Amygdala (tissue), 56 donors: ENCODE measurements around the gene SIN3B.
"Not testable (repeated sequence)": the region's sequence is repeated elsewhere in the genome, so short reads cannot be mapped to it uniquely, and the experiment has no call there.

ENCODE experiments used
- DNase-seq, 56 donors: peaks; one replicate each; lab custom pipeline; 2025; lab: John Stamatoyannopoulos, UW

Gene SIN3B

DNA sequence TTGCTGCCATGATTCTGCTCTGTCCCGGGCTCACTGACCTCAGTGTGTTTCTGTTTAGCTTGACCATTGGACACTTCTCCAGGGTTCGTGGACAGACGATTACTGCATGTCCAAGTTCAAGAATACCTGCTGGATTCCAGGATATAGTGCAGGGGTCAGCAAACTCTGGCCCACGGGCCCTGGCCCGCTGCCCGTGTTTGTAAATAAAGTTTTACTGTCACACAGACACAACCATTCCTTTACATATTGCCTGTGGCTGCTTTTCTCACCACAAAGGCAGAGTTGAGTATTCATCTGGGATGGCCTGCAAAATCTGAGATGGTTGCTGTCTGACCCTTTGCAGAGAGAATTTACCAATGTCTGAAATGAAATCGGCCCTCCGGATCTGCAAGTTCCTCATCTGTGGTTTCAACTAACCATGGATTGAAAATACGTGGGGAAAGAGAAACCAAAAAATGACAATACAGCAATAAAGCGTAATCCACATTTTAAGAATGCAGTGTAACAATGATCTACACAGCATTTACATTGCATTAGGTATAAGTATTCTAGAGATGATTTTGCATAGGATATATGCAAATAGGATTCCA is 33.7 kb downstream of the SIN3B start:
- DNase-seq: no peak

- no peak for DNase-seq
Measured at GRCh38 chr19:16867211-16867610, 38.0 kb downstream of the SIN3B start.

- DNase-seq: no peak
Measured at GRCh38 chr19:16868423-16869130, 39.4 kb downstream of the SIN3B start.

DNA sequence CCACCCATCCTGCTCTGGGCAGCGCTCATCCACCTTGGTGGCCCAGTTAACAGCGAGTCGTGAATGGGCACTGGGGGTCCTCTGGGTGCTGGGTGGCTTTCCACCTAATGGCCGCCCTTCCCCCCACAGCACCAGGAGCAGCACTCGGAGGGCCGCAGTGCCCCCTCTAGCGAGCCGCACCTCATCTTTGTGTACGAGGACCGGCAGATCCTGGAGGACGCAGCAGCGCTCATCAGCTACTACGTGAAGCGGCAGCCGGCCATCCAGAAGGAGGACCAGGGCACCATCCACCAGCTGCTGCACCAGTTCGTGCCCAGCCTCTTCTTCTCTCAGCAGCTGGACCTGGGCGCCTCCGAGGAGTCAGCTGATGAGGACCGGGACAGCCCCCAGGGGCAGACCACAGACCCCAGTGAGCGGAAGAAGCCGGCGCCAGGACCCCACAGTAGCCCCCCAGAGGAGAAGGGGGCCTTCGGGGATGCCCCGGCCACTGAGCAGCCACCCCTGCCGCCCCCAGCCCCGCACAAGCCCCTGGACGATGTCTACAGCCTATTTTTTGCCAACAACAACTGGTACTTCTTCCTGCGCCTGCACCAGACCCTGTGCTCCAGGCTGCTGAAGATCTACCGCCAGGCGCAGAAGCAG is 40.3 kb downstream of the SIN3B start:
- DNase-seq: no peak

- DNase-seq: no peak
Measured at GRCh38 chr19:16871871-16872270, 42.7 kb downstream of the SIN3B start.

DNA sequence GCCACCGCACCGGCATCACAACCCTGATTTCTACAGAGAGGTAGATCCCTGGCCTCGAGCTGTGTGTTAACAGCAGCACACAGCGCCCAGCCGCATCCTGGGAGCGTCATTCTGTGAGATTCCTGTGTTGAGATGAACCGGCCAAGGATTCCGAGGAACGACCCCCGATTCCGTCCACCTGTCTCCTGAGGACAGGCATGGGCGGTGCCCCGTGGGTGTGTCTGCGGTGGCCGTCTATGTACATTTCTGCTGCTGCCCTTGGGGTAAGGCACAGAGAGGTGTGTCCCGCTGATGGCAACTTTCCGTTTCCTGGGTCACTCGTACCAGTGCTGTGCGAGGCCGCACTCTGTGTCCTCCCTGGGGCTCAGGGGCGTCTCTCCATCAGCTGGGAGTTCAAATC is 43.5 kb downstream of the SIN3B start:
- no peak for DNase-seq

GRCh38 chr19:16873594-16873993 is 44.4 kb downstream of the SIN3B start:
- no peak for DNase-seq

DNA sequence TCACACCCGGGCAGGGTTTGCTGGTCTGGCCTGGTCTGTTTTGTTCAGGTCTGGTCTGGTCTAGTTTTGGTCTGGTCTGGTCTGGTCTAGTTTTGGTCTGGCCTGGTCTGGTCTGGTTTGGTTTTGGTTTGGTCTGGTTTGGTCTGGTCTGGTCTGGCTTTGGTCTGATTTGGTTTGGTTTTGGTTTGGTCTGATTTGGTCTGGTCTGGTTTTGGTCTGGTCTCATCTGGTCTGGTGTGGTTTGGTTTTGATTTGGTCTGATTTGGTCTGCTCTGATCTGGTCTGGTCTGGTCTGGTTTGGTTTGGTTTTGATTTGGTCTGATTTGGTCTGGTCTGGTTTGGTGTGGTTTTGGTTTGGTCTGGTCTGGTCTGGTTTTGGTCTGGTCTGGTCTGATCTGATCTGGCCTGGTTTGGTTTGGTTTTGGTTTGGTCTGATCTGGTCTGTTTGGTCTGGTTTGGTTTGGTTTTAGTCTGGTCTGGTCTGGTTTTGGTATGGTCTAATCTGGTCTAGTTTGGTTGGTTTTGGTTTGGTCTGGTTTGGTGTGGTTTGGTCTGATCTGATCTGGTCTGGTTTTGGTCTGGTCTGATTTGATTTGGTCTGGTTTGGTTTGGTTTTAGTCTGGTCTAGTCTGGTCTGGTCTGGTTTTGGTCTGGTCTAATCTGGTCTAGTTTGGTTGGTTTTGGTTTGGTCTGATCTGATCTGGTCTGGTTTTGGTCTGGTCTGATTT is 45.2 kb downstream of the SIN3B start:
- no peak for DNase-seq

- not testable (repeated sequence) for DNase-seq
Measured at GRCh38 chr19:16874978-16875299, 45.7 kb downstream of the SIN3B start.

DNA sequence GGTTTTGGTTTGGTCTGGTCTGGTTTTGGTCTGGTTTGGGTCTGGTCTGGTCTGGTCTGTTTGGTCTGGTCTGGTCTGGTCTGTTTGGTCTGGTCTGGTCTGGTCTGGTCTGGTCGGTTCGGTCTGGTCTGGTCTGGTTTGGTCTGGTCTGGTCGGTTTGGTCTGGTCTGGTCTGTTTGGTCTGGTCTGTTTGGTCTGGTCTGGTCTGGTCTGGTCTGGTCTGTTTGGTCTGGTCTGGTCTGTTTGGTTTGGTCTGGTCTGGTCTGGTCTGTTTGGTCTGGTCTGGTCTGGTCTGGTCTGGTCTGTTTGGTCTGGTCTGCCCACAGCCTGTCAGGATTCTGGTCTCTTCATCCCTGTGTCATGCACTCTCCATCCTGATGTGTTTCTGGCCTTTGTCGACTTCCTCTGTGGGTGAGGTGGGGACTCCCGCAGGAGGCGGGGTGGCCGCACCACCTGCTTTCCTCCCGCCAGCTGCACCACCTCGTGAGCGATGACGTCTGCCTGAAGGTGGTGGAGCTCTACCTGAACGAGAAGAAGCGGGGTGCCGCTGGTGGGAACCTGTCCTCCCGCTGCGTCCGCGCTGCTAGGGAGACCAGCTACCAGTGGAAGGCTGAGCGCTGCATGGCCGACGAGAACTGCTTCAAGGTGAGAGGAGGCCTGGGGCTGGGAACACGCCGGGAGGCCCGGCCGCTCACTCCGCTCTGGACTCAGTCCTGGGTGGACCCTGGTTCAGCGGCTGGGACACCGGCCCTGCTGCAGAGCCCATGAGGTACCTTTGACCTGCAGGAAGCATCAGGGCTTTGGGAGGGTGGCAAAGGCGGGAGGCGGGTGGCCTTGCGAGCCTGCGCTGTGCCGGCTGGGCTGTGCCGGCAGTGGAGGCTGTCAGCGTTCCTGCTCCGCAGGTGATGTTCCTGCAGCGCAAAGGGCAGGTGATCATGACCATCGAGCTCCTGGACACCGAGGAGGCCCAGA is 46.7 kb downstream of the SIN3B start:
- DNase-seq: no peak

DNA sequence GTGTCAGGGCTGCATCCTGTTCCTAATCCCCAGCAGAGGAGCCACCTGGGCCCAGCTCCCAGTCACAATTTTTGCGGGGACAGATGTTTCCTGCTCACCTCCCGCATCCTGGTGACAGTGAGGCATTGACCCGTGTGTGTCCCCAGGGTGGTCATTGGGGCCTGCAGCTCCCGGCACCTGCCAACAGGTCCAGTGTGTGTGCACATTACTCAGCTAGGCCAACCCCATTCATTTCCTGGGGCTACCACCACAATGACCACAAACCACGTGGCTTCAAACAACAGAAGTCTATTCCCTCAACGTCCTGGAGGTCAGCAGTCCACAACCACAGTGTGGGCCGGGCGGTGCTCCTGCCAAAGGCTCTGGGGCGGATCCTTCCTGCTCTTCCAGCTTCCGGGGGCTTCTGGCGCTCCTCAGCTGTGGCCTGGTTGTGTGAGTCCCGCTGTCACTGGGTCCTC is 47.7 kb downstream of the SIN3B start:
- DNase-seq: no peak

- no peak for DNase-seq
Measured at GRCh38 chr19:16877581-16877980, 48.4 kb downstream of the SIN3B start.

DNA sequence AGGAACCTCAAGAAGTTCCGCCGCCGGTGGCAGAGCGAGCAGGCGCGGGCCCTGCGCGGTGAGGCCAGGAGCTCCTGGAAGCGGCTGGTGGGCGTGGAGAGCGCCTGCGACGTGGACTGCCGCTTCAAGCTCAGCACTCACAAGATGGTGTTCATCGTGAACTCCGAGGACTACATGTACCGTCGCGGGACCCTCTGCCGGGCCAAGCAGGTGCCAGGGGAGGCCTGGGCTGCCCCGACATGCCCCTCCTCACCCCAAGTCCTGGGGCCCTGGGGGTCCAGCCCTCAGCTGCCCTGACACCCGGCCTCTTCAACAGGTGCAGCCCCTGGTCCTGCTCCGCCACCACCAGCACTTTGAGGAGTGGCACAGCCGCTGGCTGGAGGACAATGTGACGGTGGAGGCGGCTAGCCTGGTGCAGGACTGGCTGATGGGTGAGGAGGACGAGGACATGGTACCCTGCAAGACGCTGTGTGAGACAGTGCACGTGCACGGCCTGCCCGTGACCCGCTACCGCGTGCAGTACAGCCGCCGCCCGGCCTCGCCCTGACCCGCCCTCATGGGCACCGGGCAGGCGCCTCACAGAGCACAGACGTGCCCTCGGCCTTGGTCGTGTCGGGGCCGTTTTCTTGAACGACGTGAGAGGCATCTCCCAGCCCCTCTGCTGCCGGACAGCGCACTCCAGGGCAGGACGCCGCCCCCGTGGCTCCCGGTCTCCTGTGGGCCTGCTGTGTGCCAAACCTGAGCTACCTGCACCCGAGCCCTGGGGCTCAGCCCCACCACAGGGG is 49.2 kb downstream of the SIN3B start:
- DNase-seq: no peak

GRCh38 chr19:16880884-16881554 is 51.8 kb downstream of the SIN3B start:
- DNase-seq: no peak

- no peak for DNase-seq
Measured at GRCh38 chr19:16882146-16882545, 52.9 kb downstream of the SIN3B start.

- no peak for DNase-seq
Measured at GRCh38 chr19:16883522-16883921, 54.3 kb downstream of the SIN3B start.

DNA sequence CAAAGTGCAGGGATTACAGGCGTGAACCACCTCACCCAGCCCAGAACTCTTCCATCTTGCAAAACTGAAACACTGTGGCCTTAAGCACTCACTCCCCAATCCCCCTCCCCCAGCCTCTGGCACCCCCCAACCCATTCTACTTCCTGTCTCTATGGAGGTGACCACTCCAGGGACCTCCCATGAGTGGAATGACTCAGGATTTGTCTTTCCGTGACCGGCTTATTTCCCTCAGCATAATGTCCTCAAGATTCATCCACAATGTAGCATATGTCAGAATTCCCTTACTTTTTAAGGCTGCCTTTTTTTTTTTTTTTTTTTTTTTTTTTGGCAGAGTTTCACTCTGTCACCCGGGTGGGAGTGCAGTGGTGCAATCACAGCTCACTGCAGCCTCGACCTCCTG is 56.0 kb downstream of the SIN3B start:
- DNase-seq: no peak

DNA sequence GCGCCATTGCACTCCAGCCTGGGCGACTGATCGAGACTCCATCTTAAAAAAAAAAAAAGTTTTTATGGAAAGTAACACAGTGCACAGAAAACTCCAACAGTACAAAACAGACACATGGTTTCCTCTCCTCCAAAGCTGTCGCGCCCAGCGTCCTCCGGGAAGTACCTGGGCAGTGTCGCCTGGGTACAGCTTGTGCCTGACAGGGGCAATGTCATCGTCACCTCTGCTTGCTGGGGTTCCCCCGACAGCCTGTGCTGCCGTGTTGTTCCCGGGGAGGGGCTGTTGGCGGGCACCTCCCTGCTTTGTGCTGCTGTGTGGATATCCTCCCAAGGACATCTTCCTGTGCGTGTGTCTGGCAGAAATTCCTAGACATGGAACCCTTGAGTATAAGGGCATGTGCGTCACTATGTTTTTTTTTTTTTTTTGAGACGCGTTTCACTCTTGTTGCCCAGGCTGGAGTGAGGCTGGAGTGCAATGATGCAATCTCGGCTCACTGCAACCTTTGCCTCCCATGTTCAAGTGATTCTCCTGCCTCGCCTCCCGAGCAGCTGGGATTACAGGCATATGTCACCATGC is 57.2 kb downstream of the SIN3B start:
- DNase-seq: no peak
